ENCODE results near the gene SPATS2.
A peak's percentile ranks its signal among the peaks of the same experiment; 100 is the strongest.

The SPATS2 gene

DNA sequence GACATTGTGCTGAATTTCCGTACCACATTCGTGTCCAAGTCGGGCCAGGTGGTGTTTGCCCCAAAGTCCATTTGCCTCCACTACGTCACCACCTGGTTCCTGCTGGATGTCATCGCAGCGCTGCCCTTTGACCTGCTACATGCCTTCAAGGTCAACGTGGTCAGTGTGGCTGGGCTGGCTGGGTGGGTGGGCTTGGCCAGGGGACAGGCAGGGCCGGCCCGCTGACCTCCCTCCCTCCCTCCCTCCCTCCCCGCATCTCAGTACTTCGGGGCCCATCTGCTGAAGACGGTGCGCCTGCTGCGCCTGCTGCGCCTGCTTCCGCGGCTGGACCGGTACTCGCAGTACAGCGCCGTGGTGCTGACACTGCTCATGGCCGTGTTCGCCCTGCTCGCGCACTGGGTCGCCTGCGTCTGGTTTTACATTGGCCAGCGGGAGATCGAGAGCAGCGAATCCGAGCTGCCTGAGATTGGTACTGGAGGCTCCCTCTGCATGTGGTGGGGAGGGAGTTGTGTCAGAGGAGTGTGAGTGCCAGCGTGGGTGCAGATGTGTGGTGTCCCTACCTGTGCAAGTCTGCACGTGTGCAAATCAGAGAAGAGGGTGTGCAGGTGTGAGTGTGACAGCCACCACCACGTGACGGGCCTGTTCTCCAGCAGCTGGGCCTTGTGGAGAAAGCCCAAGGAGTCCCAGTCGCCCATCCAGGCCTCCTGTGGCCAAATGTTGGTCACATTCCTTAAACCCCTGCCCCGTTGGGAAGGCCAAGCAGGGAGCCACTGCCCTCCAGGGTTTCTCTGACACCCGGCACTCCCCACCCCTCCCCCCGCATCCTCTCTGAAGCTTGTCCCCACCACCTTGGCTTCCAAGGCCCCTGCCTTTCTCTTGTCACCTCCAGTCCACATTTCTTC lies 176.9 kb downstream of the SPATS2 start:
- no peak for DNase-seq

DNA sequence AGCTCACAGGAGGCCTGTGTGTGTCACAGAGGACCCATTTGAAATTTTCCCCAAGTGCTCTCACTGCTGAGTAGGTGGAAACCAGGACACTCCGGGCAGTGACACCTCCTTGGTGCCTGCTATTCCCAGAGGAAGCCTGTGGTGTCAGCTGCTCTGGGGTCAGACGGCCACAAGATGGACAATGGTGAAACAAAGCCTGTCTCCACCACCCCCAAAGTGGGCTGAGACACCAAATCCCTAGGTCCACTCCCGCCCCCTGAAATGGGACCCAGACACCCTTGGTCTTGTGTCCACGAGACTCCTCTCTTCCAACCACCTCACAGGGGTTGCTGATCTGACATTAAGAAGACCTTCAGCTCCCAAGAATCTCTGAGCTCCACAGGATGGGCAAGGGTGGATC lies 178.6 kb downstream of the SPATS2 start:
- DNase-seq: no peak

DNA sequence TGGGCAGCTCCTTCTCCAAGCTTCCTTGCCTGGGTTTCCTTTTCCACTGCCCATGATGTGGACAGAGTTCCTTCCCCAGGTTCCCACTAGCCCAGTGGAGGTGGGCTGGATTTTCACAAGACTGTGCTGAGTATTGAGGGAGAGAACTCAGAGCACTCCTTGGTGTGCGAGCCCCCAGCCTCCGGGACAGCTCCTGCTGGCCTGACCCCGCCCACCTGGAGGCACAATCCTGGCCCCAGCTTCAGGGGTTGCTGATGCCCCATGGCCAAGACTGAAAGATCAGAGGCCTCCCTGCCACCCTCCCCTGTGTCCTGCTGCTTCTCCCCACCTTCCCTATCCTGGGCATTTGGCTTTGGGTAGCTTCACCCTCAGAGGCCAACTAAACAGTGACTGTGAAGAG lies 179.2 kb downstream of the SPATS2 start:
- no peak for DNase-seq

DNA sequence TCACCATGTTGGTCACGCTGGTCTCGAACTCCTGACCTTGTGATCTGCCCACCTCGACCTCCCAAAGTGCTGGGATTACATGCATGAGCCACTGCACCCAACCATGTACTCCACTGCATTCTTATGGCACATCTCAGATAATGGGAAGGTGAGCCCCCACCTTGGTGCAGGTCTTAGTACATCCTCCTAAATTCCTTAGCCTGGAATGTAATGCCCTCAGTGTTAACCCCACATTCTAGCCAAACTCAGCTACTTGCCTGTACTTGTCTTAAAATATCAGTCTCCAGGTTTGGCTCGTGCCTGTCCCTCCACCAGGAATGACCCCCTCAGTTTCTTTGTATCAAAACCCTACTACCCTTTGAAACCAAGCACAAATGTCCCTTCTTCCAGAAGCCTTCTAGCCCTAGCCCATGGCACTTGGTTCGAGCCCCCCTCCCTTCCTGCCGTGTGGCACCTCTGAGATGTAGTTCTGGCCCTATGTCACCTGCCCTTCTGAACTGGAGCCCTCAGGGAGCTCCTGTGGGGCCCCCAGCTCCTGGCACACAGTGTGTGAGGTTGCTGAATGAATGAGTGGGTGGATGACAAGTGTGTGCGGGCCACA lies 179.9 kb downstream of the SPATS2 start:
- no peak for DNase-seq

DNA sequence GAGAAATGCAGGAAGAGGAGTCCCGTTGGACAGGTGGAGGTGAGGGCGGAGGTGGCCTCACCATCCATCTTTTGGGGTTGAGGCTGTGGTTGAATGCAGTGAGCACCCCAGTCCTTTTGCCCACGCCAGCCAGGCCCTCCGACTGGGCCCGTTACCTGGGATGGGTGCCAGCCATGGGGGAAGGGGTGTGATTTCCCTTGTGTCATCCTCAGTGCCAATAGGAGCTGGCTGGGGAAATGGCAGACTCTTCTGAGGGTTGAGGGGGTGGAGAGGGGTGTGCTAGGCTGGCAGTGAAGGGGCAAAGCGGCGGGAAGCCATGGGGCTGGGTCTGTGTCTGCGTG lies 181.2 kb downstream of the SPATS2 start:
- DNase-seq: no peak

DNA sequence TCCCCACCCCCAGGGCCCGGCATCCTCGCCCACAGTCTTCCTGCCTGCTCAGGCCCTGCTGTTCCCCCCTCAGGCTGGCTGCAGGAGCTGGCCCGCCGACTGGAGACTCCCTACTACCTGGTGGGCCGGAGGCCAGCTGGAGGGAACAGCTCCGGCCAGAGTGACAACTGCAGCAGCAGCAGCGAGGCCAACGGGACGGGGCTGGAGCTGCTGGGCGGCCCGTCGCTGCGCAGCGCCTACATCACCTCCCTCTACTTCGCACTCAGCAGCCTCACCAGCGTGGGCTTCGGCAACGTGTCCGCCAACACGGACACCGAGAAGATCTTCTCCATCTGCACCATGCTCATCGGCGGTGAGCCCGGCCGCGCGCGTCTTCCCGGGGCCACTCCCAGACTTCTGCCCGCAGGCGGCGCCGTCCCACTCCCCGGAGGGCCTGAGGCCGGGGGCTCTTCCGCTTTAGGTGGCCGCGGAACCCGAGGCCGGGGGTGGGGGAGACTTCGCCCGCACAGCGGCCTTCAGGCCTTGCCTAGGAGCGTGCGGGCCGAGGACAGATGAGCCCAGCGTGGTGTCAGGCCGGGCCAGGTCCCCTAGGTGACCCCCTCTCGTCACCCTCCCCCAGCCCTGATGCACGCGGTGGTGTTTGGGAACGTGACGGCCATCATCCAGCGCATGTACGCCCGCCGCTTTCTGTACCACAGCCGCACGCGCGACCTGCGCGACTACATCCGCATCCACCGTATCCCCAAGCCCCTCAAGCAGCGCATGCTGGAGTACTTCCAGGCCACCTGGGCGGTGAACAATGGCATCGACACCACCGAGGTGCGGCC lies 181.8 kb downstream of the SPATS2 start:
- peak; percentile 33 for DNase-seq

DNA sequence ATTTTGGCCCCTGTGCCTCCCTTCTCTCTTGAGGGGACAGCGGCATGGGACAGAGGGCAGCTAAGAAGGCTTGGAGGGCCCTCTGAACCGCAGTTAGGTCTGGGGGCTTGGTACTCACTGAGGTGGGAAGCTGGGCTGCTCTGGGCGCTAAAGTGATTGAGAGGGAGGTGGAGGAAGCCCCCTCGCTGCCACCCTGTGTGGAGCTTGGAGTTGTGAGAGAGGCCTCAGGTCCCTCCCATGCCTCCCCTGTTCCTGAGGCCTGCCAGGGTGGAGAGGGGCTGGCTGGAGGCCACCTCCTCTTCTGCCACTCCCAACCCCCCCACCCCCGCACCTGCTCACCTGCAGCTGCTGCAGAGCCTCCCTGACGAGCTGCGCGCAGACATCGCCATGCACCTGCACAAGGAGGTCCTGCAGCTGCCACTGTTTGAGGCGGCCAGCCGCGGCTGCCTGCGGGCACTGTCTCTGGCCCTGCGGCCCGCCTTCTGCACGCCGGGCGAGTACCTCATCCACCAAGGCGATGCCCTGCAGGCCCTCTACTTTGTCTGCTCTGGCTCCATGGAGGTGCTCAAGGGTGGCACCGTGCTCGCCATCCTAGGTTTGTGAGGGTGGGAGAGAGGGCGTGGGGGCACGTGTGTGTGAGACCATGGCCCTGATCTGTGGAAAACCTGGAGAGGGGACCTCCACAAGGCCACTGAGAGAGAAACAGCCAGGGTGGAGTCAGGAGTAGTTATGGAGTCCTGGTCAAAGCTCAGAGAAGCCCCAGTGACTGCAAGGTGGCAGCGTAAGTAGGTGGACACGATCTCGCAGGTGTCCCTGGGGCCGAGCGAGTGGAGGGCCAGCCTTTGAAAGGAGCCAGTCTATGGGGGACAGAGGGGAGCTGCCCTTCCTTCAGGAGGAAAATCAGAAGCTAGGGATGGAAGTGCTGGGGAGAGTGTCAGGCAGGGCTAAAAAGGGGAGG lies 182.8 kb downstream of the SPATS2 start:
- DNase-seq: no peak

DNA sequence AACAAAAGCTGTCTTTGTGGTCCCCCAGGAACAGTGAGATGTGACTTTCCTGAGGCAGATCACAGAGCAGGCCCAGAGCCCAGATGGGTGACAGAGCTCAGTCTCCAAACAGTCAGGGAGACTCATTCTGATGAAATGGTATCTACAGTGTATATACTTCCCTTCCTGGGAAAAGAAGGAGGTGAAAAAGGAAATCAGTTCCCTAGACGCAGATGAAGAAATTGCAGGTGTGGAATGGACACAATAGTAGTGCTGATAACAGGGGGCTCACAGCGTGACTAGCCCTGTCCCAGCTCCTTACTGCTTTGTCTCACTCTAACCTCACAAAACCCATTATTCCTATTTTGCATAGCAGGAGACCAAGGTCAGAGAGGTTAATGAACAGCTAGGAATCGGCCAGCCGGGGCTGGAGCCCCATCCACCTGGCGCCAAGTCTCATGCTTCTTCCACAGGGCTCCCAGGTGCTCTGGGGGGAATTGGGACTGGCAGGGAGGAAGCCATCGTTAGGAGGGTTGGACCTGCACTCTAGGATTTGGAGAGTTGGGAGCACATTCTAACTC lies 183.5 kb downstream of the SPATS2 start:
- DNase-seq: no peak

DNA sequence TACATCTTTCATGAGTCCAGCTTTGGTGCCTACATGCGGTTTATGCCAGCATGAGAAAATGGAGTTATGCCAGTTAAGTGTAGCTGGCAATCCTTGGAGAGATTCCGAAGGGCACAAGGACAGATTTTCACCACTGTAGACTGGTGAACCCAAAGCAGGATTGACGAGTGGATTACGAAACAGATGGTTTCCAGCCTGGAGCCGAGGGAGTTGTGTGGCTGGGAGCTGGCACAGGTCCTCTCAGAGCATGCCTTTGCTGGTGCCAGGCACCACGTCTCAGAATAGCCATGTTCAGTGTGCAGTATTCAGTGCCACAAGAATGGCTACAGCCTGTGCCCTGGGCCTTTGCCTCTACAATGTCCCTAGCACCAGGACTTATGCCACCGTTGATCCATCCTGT lies 184.8 kb downstream of the SPATS2 start:
- no peak for DNase-seq

DNA sequence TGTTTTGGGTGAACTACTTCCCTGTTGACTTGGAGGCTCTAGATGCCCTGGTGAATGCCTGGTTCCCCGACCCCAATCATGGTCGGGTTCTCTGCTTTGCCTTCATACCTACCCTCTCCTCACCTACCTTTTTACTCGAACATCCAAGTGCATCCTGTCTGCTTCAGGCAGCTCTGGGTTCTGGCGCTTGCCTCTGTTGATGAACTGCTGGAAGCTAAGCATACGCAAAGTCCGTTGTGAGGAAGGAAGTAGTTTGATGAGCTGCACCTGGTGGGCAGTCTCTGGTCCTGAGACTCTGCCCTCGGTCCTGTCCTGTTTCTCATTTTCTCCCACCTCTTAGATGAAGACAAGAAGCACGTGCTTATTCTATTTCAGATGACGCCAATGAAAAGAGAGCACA lies 185.2 kb downstream of the SPATS2 start:
- no peak for DNase-seq

DNA sequence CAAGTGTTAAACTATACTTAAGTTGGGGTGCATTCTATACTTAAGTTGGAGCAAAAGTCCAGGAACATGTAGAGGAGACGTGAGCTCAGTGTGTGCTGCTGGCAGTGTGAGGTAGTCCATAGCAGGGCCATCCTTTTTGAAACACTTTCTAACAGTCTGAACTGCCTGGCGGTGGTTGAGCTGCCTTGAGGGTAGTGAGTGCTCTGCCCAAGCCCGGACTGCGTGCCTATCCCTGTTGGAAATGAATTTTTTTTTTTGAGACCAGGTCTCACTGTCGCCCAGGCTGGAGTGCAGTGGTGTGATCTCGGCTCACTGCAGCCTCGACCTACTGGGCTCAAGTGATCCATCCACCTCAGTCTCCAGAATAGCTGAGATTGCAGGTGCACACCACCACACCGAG lies 185.6 kb downstream of the SPATS2 start:
- no peak for DNase-seq

DNA sequence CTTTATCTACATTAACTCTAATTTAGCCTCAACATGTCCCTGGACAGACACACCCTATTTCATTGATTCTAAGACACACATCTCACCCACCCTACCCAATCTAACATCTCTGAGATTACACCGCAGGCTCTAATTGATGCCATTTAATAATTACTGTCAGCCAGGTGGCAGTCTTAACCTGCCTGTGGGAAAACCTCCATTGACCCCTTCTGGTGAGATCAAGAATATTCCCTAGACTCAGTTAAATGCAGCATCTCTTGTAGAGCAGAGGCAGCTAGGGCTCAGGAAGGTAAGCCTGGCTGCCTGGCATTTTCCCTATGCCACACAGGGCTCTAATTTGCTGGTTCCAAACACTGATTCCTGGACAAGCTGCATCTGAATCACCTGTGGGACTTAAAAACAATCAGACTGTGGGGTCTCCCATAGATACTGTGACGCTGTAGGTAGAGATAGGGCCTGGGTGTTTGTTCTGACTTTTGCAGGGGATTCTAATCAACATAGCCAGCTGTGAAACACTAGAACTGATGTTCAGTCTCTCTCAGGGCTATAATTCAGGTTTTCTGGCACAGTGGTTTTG lies 186.3 kb downstream of the SPATS2 start:
- DNase-seq: no peak

DNA sequence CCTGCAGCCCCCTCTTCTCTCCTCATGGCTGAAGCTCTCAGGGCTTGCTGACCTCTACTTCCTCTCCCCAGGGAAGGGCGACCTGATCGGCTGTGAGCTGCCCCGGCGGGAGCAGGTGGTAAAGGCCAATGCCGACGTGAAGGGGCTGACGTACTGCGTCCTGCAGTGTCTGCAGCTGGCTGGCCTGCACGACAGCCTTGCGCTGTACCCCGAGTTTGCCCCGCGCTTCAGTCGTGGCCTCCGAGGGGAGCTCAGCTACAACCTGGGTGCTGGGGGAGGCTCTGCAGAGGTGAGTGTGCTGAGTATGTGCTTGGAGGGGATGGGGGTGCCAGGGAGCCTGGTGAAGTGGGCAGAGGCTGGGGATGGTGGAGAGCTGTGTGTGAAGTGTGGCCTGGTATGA lies 187.0 kb downstream of the SPATS2 start:
- no peak for DNase-seq

DNA sequence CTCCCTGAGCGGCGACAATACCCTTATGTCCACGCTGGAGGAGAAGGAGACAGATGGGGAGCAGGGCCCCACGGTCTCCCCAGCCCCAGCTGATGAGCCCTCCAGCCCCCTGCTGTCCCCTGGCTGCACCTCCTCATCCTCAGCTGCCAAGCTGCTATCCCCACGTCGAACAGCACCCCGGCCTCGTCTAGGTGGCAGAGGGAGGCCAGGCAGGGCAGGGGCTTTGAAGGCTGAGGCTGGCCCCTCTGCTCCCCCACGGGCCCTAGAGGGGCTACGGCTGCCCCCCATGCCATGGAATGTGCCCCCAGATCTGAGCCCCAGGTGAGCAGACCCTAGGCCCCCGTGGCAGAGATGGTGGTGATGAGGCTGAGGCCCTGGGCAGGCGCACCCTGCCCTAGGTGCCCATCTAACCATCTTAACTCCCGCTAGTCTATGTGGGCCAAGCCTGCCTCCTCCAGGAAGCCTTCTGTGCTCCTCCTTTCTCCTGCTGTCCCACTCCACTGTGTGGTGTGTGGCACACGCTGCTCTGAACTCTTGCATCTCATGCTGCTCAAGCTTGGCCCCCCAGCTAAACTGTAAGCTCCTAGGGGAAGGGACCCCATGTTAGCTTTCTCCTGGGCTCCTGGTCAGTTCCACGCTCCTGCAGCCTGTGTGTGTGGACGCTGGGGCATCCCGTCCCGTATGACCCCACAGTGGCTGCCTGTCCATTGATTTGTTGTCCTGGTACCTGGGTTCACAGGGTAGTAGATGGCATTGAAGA lies 188.5 kb downstream of the SPATS2 start:
- DNase-seq: no peak

DNA sequence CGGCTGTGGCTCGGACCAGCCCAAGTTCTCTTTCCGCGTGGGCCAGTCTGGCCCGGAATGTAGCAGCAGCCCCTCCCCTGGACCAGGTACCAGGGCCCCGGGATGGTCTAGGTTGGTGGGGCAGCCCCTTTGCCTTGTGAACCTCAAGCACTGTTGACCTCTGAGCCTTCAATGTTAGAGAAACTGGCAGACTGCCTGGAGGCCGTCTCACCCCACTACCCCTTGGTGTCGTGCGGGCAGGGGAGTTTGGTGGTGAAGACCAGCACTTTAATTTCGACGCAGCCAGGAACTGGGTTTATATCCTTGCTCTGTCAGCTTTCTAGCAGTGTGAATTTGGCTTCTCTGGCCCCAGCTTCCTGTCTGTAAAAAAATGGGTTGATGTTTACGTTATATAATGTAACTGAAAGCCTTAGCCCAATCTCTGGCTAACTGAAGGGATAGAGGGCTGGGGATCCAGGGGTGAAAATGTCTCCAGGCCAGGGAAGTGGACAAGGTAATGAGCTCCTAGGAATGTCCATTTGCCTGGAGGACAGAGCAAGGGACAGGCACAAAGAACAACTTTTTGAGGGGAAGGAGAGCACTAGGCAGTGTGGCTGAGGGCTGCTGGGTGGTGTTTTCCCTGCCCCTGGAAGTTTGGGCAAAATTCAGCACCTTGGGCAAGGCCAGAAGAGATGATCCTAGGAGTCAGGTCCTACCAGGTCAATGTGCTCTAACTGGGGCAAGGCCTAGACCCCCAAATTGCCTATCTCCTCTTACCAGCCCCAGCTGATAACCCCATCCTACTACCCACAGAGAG lies 189.3 kb downstream of the SPATS2 start:
- no peak for DNase-seq

DNA sequence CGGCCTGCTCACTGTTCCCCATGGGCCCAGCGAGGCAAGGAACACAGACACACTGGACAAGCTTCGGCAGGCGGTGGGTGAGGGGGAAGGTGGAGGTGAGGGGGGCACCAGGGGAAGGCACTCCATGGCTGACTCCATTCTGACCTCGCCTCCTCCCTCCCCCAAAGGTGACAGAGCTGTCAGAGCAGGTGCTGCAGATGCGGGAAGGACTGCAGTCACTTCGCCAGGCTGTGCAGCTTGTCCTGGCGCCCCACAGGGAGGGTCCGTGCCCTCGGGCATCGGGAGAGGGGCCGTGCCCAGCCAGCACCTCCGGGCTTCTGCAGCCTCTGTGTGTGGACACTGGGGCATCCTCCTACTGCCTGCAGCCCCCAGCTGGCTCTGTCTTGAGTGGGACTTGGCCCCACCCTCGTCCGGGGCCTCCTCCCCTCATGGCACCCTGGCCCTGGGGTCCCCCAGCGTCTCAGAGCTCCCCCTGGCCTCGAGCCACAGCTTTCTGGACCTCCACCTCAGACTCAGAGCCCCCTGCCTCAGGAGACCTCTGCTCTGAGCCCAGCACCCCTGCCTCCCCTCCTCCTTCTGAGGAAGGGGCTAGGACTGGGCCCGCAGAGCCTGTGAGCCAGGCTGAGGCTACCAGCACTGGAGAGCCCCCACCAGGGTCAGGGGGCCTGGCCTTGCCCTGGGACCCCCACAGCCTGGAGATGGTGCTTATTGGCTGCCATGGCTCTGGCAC lies 190.1 kb downstream of the SPATS2 start:
- DNase-seq: no peak

DNA sequence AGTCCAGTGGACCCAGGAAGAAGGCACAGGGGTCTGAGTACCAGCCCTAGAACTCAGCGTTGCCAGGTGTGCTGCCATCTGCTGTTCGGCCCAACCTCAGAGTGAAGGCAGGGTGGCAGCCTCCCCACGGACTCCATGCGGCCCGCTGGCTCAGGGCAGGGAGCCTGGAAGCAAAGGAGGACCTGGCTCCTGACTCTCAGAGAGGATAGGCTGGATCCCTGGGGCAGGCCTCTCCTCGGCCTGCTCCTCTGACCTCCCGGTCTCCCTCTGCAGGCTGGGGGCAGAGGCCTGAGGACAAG lies 190.6 kb downstream of the SPATS2 start:
- no peak for DNase-seq

DNA sequence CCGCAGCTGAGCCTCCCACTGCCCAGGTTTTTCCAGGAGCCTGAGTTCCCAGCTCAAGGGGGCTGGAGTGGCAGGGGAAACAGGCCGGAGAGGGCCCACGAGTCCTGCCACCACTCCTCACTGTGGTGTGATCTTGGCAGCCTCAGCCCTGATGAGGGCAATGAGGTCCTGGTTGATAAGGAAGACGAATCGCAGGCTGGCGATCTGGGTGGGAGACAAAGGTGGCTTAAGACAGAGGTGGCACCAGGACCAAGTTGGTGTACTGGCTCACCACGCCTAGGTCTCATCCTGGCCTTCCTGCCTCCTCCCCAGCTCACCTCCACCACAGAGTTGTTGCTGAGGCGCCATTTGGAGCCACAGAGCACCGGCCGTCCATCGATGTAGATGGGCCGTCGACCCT lies 191.3 kb downstream of the SPATS2 start:
- DNase-seq: no peak

DNA sequence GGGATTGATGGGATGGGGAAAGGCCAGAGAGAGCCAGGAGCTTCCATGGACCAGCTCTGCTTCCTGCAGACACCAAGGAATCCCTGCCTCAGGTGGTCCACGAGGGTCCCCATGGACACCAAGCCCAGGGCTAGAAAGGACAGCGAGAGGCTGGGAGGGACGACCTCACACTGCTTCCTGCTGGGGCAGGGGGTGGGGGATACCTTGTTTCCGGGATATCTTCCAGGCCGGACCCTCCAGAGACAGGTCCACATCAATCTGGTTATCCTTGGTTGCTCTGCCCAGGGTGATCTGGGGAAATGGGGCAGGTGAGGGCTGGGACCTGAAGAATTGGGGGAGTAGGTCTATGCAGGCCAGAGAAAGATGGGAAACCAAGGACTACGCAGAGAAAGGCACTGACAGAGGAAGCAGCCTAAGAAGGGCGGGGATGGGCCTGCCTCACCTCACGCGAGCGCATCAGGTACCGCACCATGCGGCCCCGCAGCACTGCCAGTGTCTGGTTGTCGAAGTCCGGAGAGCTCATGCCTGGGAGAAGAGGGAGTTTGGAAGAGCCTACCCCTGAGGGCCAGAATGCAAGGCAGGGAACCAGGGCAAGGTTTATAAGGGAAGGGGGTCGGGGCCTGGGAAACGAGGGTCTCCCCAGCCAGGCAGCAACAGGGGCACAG lies 191.9 kb downstream of the SPATS2 start:
- no peak for DNase-seq

Measured in fibroblast of skin of right quadriceps (primary cell).